ENCODE measurements around the gene MYO1A. TPM values are rescaled to one million over a fixed set of nuclear protein-coding genes. Genes with fewer than 3 reads are reported as not detected.
A peak's percentile ranks its signal among the peaks of the same experiment; 100 is the strongest.

Gene MYO1A
- total and polyA plus RNA-seq, 10 of the 15 experiments (the other 5 are each of a cell fraction or from before 2014, with no cell fraction given): 0.01 to 0.34 (median 0.15) TPM; not detected in 2

- TF ChIP-seq E4F1 (IDR thresholded peaks at IDR 0.05; ENCODE audit: borderline replicate concordance, partially characterized antibody) (no peak), ZNF274 (IDR thresholded peaks at IDR 0.05; ENCODE audit: insufficient read depth, insufficient read length) (no peak), ZNF622 (IDR thresholded peaks at IDR 0.05) (no peak), CHD4 (IDR thresholded peaks at IDR 0.05) (no peak), EED (IDR thresholded peaks at IDR 0.05; ENCODE audit: low read depth) (no peak), MTA3 (IDR thresholded peaks at IDR 0.05; ENCODE audit: borderline replicate concordance, low read length) (no peak), SREBF1 (IDR thresholded peaks at IDR 0.05; ENCODE audit: low read length) (no peak), HCFC1 (IDR thresholded peaks at IDR 0.05; ENCODE audit: low read length) (no peak), HDGF (IDR thresholded peaks at IDR 0.05) (no peak), ZBED1 (IDR thresholded peaks at IDR 0.05; ENCODE audit: borderline replicate concordance) (no peak; the same call in 1 of the 2 replicates), LARP7 (IDR thresholded peaks at IDR 0.05) (no peak), IRF4 (IDR thresholded peaks at IDR 0.05; ENCODE audit: low read depth, low read length) (no peak), E2F4 (IDR thresholded peaks at IDR 0.05; ENCODE audit: low read depth, low read length) (no peak), EZH2 (IDR thresholded peaks at IDR 0.05; ENCODE audit: borderline replicate concordance, control insufficient read depth, low read depth, low read length) (no peak), SMC3 (IDR thresholded peaks at IDR 0.05; ENCODE audit: borderline replicate concordance, low read length) (no peak), E2F8 (IDR thresholded peaks at IDR 0.05; ENCODE audit: low read depth, partially characterized antibody) (no peak), JUNB (IDR thresholded peaks at IDR 0.05) (no peak), SMAD5 (IDR thresholded peaks at IDR 0.05; ENCODE audit: low read depth) (no peak), ATF2 (IDR thresholded peaks at IDR 0.05; ENCODE audit: low read length) (no peak), BRCA1 (IDR thresholded peaks at IDR 0.05; ENCODE audit: low read depth, low read length) (no peak), SKIL (IDR thresholded peaks at IDR 0.05; ENCODE audit: low read depth, poor library complexity, severe bottlenecking) (peak; percentile 3), NBN (IDR thresholded peaks at IDR 0.05) (no peak; the same call in none of the 2 replicates), NRF1 (conservative IDR thresholded peaks at IDR 0.05; ENCODE audit: low read depth, low read length) (no peak)
These were observed 37.2 kb upstream of the MYO1A start (continued) for GRCh38 chr12:57087010-57087690.

All from GM12878 (cell line).